GM10847 (cell line): Measurements from ENCODE around the gene EMILIN3.

ENCODE experiments used
- POLR2A ChIP-seq: IDR thresholded peaks from 2 replicates; pipeline ENCODE4 v1.6.1; 2011; ENCODE audit not compliant: insufficient read length; ENCODE audit errors: extremely low read depth

The EMILIN3 gene

GRCh38 chr20:41366546-41367392, at the start of gene EMILIN3:
Gene EMILIN3, minus strand, starts transcription at chr20:41366818. Its CDS starts 184 bp downstream, at chr20:41366634.
- TF ChIP-seq POLR2A = no peak

DNA sequence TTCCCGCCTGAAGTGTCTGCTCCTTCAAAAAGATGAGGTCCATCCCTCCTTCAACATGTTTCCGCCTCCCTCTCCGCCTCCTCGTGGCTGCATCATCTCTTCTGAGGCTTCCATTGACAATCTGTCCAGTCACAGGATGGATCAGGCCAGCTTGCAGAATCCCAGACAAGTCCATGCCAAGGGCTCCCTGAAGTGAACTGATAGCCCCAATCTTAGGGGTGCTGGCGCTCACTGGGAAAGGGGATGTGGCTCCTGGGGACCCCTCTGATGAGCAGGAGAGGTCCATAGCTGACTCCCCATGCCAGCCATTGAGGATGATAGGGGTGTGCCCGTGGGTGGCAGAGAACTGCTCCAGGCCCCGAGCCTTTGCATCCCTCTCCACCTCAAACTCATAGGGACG, 48.6 kb upstream of the EMILIN3 start:
- TF ChIP-seq POLR2A = no peak

DNA sequence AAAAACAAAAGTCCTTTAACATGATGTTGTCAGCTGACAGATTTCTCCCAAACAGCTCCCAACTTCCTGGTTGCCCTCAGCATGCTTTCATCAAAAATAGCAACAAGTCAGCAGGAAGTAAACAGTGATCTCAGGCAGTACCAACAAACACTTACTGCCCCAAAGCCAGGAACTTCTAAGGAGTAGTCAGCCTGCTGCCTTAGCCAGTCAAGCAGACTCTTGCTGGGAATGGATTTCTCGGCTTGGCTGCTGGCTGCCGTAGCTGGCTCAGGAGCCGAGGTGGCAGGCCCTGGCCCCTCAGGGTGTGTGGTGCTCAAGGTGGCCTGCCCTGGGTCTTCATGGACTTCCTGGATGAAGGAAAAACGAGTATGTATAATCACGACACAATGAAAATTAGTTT, 46.6 kb upstream of the EMILIN3 start:
- no peak for TF ChIP-seq POLR2A

- TF ChIP-seq POLR2A = no peak
These were observed 45.9 kb upstream of the EMILIN3 start for GRCh38 chr20:41412324-41413120.

GRCh38 chr20:41411391-41411847, 44.8 kb upstream of the EMILIN3 start:
- TF ChIP-seq POLR2A = no peak

GRCh38 chr20:41408986-41409385, 42.4 kb upstream of the EMILIN3 start:
- no peak for TF ChIP-seq POLR2A

DNA sequence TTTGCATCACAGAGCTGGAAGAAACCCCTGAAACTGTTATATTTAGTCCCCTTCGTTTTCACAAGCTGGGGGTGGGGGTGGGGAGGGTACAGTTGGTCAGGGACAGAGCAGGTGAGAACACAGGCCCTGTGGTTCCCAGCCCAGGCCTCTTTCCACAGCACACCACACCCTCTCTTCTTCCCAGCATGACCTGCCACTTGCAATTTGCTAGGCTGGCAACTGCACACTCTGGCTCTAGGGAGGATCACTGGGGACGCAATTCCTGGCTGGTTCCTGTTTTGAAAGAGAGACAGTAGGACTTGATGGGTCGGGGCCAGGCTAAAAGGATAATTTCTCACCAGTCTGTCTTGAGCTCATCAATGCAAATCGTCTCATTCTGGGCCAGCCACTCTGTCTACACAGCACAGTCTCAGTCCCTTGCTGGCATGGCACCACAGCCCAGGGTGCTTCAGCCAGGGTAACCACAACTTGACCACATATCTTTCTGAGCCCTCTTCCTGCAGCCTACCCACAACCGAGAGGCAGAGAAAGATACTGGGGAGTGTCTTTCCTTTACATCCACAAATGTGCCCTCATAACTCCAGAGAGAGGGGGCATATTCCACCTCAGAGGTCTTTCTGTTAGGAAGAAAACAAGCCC, 41.7 kb upstream of the EMILIN3 start:
- TF ChIP-seq POLR2A = no peak

DNA sequence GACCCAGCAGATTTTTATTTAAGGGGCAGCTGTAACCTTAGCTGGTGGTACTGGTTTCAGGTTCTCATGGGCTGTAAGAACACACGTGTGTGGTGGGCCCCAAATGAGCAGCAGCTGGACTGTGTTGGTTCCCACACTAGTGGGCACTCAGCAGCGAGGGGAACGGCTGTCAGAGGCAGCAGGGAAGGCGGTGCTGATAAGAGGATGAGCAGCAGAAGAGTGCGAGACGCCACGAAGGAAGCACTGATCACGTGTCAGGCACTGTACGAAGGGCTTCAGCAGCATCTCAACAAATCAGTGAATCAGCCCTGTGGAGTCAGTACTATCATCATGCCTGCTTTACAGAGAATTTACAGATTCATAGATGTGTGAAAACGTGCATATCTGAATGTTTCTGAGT, 41.0 kb upstream of the EMILIN3 start:
- TF ChIP-seq POLR2A = no peak

DNA sequence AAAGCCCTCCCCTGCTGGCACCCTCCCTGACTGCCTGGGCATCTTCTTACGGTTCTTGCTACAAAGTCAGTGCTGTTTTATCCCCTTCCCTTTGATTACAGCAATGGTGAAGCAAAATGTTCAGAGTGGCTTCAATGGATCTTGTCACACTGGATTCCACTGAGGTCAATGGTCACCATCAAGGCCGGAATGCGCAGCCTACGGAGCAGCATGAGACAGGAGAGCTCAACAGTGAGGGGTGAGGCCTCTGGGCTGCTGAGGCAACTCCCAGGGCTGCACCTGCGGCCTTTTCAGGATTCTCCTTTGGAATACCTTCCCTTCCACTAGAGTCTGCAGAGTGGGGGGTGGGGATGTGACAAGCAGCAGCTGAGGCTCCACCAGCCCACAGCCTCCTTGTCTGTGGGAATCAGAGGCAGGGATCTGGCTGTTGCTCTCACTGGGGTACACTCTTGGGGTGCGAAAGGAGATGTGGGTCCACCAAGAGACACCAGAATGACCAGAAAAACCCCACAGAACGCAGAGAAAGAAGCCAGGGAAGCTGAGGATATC, 40.4 kb upstream of the EMILIN3 start:
- TF ChIP-seq POLR2A = no peak

DNA sequence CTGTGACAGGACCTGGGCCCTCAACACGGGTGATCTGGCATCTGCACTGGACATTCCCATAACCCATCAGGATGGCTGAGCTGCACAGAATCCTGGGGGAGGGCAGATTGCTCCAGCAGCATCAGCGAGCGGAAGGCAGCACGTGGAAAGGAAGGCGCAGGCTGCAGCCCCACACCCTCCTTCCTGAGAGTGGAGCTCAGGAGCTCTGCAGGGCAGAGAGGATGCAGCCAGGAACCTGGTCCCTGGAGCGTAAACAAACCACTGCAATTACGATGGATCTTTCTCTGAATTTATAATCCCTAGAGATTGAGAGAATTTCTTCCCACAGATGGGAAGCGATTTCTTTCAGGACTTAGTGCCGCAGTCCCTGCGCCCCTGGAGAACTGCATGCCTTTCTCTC, 39.7 kb upstream of the EMILIN3 start:
- TF ChIP-seq POLR2A = no peak

GRCh38 chr20:41405436-41405835, 38.8 kb upstream of the EMILIN3 start:
- TF ChIP-seq POLR2A = no peak

DNA sequence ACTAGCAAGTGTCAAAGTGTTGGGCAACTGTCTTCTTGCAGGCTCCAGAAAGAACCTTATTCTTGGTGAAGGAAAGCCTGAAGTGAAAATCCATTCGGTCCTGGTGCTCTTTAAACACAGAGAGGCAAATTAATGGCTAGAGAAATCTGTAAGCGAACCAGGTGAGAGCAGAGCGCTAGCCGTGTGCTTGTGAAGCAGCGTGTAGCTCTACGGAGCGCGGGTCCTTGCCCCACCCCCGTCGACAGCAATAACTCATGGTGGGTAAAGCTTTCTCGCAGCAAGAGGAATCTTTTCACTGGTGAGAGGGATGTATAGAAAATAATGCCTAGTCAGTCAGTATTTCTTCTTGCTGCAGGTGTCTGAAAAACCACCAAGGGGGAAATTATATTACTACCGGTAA, 37.0 kb upstream of the EMILIN3 start:
- TF ChIP-seq POLR2A = no peak

DNA sequence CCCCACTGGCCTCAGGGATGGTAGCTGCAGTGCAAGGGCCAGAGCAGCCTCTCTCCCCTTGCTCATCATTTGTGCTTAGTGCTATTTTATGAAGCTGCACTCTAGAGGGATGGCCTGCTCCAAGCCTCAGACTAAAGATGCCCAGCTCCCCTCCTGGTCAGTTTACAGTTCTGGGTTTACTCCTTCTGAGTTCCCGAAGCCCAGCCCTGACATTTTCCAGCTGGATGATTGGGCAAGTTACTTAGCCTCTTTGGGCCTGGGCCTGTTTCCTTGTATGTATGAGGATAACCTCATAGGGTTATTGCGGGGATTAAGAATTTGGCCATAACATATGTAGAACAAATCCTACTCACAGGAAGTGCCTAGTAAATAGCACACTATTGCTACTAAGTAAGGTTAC, 31.8 kb upstream of the EMILIN3 start:
- no peak for TF ChIP-seq POLR2A

DNA sequence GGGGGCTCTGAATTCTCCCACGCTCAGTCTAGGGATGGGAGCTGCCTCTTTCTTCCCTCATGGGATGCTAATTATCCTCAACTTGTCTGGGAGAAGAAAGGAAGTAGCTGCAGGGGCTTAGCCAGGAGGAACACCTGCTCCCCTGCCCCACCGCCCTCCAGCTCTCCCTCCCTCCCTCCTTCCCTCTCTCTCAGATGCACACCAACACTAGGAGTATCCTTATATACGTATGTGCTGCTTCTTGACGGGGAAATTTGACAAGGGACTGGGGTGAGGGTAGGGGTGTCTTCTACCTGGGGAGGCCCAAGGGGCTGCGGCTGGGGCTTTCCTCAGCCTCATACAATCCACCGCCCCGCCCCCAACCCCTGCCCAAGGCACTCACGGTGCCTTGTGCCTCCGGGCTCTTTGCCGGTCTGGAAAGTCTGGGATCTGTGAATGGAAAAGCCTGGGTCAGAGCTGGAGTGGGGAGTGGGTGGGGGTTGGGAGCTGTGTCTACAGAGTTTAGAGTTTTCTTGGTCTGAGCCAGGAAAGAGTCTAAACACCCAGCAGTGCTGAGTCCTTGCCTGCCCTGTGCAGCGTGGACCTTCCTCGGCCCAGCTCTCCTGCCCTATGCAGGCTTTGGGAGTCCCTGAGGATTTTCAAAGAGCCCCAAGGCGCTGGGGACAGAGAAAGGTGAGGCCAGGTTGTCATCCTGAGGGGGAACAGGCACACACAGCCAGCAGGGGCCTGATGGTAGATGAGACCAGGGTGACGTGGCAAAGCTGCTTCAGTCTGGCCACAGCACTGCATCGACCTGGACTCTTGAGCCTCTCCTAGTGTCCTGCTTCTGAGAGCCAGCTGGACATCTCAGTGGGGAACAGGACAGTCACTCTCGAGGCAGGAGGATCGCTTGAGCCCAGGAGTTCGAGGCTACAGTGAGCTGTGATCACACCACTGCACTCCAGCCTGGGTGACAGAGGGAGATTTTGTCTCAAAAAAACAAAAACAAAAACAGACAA, 29.3 kb upstream of the EMILIN3 start:
- TF ChIP-seq POLR2A = no peak
